Activated CD4-positive, alpha-beta T cell treated with anti-CD3 and anti-CD28 coated beads for 48 hours (primary cell): ENCODE results near the gene DIP2C.
"Not testable (repeated sequence)": the region's sequence is repeated elsewhere in the genome, so short reads cannot be mapped to it uniquely, and the experiment has no call there.

Source experiments
- DNase-seq: peaks from one replicate; pipeline ENCODE4 v3.0.0-alpha.2; 2020

Gene DIP2C

GRCh38 chr10:639751-640672 lies 49.5 kb downstream of the DIP2C start:
- DNase-seq = no peak

GRCh38 chr10:639001-639750 lies 50.3 kb downstream of the DIP2C start:
- DNase-seq = no peak

GRCh38 chr10:637771-638195 lies 51.7 kb downstream of the DIP2C start:
- no peak for DNase-seq

- DNase-seq = no peak
Measured at GRCh38 chr10:637221-637620, 52.2 kb downstream of the DIP2C start.

- no peak for DNase-seq
Measured at GRCh38 chr10:636769-637168, 52.7 kb downstream of the DIP2C start.

GRCh38 chr10:636016-636730 lies 53.3 kb downstream of the DIP2C start:
- DNase-seq = no peak

GRCh38 chr10:635088-635861 lies 54.2 kb downstream of the DIP2C start:
- DNase-seq = no peak

- DNase-seq = no peak
Measured at GRCh38 chr10:634256-634655, 55.2 kb downstream of the DIP2C start.

GRCh38 chr10:633279-634245 lies 55.9 kb downstream of the DIP2C start:
- DNase-seq = no peak

GRCh38 chr10:632807-633177 lies 56.7 kb downstream of the DIP2C start:
- not testable (repeated sequence) for DNase-seq

GRCh38 chr10:632155-632806 lies 57.2 kb downstream of the DIP2C start:
- DNase-seq = not testable (repeated sequence)

GRCh38 chr10:631266-631665 lies 58.2 kb downstream of the DIP2C start:
- DNase-seq = no peak

- no peak for DNase-seq
Measured at GRCh38 chr10:630581-631073, 58.8 kb downstream of the DIP2C start.

GRCh38 chr10:629186-629998 lies 60.1 kb downstream of the DIP2C start:
- no peak for DNase-seq

- no peak for DNase-seq
Measured at GRCh38 chr10:628386-629045, 61.0 kb downstream of the DIP2C start.

- DNase-seq = no peak
Measured at GRCh38 chr10:627032-627992, 62.2 kb downstream of the DIP2C start.

GRCh38 chr10:625751-626711 lies 63.4 kb downstream of the DIP2C start:
- no peak for DNase-seq
